SK-N-SH treated with all-trans-retinoic acid at 6 μM for 48 hours (cell line): ENCODE results near the gene JHY.

ENCODE experiments used
- CSDC2 ChIP-seq: fragments of 250-450 bp; sonication (Bioruptor Pico); IDR thresholded peaks from 2 replicates; pipeline ENCODE4 v1.5.0; 2020; ENCODE audit warnings: mild to moderate bottlenecking, moderate library complexity
- GLIS3 ChIP-seq: fragments of 250-450 bp; sonication (Bioruptor Pico); IDR thresholded peaks from 2 replicates; pipeline ENCODE4 v1.5.0; 2020; ENCODE audit warnings: mild to moderate bottlenecking, moderate library complexity
- OSR1 ChIP-seq: fragments of 250-450 bp; sonication (Bioruptor Pico); IDR thresholded peaks from 2 replicates; pipeline ENCODE4 v1.8.0; 2022; ENCODE audit warnings: moderate library complexity, mild to moderate bottlenecking, inconsistent platforms
- ZFP3 ChIP-seq: fragments of 250-450 bp; sonication (Bioruptor Pico); IDR thresholded peaks from 2 replicates; pipeline ENCODE4 v1.5.0; 2020; ENCODE audit warnings: mild to moderate bottlenecking, moderate library complexity
- ZFP30 ChIP-seq: fragments of 450-650 bp; formaldehyde crosslinking; IDR thresholded peaks from 2 replicates; pipeline ENCODE4 v1.5.0; 2022; ENCODE audit warnings: mild to moderate bottlenecking, moderate library complexity
- TF ChIP-seq, protein P1 (sequence below): fragments of 250-450 bp; sonication (Bioruptor Pico); IDR thresholded peaks from 2 replicates; pipeline ENCODE4 v1.8.0; 2020; ENCODE audit warnings: mild to moderate bottlenecking, moderate library complexity, borderline replicate concordance
- TF ChIP-seq, protein P2 (sequence below): fragments of 250-450 bp; sonication (Bioruptor Pico); IDR thresholded peaks from 2 replicates; pipeline ENCODE4 v1.8.0; 2021; ENCODE audit warnings: low read depth, mild to moderate bottlenecking, moderate library complexity, borderline replicate concordance

DNA sequence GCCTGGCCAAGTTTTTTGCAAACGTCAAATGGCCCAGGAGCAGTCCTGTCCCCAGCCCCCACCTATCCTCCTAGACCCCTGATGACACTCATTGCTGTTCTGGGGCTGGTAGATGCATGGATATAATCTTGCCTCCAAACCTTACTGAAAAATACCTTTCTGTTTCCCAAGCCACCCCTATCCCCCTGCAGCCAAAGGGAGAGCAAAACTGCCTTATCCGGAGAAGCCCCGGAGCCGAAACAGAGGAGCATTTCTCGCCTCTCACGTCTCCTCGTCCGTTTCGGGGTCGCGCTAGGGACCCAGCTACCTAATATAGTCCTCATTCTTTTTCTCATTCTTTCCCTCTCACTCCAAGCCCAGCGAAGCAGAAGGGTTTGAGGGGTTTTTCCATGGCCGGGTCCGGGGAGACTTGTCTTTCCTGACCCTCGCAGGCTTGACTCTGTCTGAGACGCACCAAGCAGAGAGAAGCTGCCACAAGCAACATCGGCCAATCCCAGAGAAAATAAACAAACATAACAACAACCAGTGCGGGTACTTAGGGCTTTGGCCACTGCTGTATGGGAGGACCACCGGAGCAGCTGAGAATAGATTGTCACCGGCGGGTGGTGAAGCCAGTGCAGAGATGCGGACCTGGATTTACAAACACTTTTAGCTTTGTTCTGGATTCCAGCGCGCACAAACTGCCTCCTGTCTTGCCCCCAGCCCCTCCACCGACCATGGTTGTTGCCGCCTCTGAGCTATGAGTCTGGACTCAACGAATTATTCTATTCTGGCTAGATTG lies 97.4 kb downstream of the JHY start:
- no peak for TF ChIP-seq OSR1 (CRISPR knock-in tag)
- TF ChIP-seq, protein P1, sequence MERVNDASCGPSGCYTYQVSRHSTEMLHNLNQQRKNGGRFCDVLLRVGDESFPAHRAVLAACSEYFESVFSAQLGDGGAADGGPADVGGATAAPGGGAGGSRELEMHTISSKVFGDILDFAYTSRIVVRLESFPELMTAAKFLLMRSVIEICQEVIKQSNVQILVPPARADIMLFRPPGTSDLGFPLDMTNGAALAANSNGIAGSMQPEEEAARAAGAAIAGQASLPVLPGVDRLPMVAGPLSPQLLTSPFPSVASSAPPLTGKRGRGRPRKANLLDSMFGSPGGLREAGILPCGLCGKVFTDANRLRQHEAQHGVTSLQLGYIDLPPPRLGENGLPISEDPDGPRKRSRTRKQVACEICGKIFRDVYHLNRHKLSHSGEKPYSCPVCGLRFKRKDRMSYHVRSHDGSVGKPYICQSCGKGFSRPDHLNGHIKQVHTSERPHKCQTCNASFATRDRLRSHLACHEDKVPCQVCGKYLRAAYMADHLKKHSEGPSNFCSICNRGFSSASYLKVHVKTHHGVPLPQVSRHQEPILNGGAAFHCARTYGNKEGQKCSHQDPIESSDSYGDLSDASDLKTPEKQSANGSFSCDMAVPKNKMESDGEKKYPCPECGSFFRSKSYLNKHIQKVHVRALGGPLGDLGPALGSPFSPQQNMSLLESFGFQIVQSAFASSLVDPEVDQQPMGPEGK: no peak
- TF ChIP-seq ZFP3 (CRISPR knock-in tag): no peak
- no peak for TF ChIP-seq GLIS3 (CRISPR knock-in tag)
- no peak for TF ChIP-seq CSDC2 (CRISPR knock-in tag)
- TF ChIP-seq, protein P2, sequence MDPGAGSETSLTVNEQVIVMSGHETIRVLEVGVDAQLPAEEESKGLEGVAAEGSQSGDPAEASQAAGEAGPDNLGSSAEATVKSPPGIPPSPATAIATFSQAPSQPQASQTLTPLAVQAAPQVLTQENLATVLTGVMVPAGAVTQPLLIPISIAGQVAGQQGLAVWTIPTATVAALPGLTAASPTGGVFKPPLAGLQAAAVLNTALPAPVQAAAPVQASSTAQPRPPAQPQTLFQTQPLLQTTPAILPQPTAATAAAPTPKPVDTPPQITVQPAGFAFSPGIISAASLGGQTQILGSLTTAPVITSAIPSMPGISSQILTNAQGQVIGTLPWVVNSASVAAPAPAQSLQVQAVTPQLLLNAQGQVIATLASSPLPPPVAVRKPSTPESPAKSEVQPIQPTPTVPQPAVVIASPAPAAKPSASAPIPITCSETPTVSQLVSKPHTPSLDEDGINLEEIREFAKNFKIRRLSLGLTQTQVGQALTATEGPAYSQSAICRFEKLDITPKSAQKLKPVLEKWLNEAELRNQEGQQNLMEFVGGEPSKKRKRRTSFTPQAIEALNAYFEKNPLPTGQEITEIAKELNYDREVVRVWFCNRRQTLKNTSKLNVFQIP: no peak
- TF ChIP-seq ZFP30: no peak
